HG03159 (cell line): ENCODE data around the gene SLC46A1.

Experiments
- ATAC-seq: cut with Tn5 transposase; IDR thresholded peaks from one replicate; pipeline ENCODE4 v1.9.1; 2021; ENCODE audit warnings: mild to moderate bottlenecking, moderate library complexity; ENCODE audit not compliant: unreplicated experiment

Gene SLC46A1

DNA sequence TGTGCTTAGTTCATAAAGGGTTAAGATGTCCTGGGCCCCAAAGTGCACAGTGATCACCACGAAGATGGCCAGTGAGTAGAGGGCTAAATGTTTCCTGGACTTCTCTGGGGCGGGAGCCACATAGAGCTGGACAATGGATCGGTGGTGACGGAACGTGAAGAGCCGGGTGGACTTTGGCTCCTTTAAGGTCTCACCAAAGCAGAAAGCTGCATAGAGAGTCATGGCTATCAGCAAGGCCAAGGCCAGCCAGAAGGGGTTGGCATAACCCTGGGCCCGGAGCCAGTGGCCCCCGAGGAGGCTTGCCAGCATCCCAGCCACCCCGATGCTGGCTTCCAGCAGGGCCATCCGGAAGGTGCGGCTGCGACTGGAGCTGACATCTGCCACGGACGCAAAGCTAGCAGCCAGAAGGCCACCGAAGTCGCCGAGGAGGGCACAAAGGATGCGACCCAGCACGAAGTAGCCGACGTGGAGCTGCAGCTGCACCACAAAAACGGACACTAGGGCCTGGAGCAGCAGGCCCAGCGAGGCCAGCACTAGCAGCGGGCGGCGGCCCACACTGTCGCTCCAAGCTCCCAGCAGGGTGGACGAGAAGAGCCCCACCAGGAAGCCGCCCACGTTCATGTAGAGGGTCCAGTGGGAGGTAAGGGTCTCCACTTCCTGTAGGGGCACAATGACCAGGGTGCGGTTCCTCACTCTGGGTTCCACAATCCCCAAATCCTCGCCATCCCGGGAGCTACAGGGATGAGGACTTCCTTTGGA is 1.0 kb downstream of the SLC46A1 start:
- ATAC-seq, result no peak

DNA sequence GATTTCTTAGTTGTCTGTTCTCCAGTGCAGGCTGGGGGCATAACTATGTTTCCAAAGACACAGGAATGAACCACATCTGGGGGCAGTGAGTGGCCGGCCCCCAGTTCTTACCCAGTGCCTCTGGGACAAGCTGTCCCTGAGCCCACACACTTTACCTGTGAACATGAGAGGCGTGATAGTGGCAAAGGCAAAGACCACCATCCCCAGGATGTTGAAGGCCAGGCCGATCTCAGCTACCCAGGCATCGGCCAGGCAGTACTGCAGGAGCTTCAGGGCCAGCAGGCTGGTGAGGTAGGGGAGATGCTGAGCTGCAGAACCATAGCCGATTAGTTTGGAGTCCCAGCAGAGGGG is 1.6 kb downstream of the SLC46A1 start:
- no peak for ATAC-seq

DNA sequence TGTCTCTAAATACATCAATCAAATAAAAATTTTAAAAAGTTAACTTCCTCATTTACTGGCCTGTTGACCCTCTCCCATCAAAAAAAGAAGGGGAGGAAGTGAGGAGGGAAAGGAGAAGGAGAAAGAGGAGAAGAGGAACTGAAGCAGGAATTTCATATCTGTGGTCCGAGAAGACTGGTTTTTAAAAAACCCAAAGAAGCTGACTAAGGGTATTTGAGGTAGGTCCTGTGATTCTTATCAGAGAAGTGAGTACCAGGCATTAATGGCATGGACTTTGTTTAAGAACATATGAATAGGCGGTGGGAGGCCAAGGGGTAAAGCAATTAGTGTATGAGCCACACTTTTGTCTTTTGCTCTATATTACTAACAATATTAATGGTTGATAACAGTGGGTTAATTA is 2.0 kb downstream of the SLC46A1 start:
- ATAC-seq, result no peak

DNA sequence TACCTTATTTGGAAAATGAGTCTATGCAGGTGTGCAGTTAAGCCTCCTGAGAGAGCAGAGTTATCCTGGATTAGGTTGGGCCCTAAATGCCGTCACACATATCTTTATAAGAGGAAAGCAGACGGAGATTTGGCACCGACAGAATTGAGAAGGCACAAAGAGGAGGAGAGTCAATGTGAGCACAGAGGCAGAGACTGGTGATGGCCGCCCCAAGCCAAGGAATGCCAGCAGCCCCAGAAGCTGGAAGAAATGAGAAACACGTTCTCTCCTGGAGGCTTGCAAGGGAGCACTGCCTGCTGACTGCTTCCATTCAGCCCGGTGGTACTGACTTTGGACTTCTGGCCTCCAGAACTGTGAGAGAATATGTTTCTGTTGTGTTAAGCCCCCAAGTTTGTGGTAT is 3.2 kb downstream of the SLC46A1 start:
- ATAC-seq, result no peak

DNA sequence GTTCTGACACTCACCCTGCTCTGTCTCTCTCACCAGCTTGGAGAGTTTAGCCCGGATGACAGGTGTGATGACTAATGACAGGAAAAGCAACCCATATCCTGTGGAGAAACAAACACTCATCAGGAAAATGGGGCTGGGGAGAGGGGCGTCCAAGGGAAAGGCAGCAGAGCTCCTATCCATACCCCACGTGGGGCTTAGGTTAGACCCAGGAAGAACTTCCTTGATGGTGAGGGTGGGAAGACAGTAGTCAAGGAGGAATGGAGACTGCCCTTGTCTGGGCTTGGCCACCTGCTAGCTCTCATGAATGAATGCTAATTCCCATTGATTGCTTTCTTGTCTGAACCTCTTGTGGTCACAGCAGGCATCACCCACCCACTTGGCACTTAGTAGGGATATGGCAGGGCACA is 3.8 kb downstream of the SLC46A1 start:
- no peak for ATAC-seq

DNA sequence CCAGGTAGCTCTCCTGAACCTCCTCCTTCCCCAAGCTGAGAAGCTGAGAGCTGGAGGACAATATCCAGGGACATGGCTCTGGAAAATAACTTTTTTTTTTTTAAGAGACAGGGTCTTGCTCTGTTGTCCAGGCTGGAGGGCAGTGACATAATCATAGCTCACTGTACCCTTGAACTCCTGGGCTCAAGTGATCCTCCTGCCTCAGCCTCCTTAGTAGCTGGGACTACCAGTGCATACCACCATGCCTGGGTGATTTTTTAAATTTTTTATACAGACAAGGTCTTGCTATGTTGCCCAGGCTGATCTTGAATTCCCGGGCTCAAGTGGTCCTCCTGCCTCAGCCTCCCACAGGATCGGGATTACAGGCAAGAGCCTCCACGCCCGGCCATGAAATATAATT is 6.2 kb downstream of the SLC46A1 start:
- no peak for ATAC-seq

DNA sequence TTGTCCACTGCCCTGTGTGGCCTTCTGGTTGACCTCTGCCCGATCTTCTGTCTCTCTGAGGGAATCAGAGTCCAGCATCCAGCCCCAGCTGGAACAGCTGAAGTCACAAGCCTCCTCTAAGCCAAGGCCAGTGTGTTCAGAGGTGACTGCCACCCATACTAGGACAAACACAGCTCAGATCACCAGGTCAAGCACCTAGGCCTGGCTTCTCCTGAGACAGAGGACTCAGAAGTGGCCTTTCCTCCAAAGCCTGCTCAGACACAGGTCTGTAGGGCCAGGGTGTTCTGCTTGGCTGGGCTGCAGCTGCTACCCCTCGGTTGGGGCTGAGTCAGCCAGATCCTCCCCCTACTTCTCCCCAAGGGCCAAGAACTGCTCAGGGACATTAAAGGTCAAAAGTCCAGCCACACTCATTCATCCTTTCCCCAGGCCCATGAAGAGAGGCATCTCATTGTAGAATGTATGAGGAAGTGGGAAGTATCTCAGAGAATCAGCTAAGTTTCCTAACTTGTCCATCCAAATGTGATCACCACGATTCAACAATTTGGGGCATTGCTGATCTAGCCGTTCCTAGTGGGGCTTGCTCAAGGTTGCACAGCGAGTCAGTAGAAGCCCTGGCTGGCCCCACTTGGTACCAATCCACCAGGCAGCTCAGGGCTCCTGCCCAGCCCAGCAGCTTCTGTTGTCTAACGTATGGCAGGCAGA is 7.6 kb downstream of the SLC46A1 start:
- no peak for ATAC-seq

DNA sequence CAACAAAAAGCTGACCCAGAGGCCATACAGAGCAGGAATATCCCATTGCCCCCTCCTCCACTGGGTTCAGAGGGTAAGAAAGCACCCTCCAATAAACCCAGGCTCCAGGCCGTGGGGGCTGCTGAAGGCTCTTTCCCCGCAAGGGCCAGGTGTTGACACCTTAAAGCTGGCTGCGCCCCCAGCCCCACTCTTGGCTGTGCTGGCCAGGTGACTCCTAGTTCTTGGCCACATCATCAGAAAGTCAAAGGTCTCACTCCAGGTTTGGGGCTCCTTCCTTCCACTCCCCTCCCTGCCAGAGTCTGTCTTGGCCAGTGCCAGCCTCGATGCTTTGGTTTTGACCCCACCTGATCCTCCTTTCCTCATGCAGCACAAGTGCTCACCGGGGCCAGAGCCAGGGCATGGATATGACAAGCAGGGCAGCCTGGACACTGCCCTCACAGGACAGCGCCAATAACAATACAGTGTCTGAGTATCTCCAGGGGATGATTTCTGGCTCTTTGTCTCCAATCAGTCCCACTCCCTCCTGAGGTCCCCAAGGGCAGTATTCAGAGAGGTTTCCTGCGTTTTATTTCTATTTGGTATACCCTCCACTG is 8.2 kb downstream of the SLC46A1 start:
- ATAC-seq, result no peak

DNA sequence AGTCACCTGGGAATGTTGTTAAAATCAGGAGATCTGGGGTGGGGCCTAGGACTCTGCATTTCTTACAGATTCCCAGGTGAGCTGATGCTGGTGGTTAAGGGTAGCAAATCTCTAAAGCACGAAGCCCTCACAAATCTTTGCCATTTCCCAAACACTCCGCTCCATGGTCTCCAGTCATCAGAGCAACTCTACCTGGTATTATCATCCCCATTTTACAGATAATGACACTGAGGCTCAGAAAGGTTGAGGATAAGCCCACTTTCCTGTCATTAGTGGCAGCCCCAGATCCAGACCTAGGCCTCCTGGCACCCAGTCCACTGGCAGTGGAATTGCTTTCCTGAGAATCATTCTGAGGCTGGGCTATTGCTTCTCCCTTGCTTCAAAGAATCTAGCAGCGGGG is 8.7 kb downstream of the SLC46A1 start:
- ATAC-seq, result no peak

DNA sequence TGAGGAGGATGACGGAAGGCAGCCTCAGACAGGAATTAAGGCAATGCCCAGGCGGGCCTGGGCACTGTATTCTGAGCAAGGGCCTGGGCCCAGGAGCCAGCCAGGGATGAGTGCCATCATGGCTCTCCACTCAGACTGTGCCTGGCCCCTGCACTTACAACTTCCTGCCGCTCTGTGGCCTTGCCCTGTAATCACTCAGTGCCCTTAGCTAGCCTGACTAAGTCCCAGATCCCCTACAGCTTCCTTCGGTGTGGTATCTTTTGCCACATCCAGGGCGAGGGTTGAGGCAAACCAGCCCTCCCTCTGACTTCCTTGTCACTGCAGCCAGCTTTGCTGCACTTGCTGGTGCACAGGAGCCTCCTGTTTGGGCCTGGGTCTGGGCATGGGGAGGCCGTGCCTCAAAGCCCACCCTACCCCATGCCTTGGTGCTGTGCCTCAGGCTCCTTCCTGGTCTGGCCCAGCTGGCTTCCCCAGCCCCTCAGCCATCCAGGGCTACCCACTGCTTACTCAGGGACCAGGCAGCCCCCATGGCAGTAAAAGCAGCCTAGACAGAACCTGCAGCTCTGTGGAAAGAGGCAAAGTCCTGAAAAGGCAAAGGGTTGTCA is 9.3 kb downstream of the SLC46A1 start:
- ATAC-seq, result no peak

DNA sequence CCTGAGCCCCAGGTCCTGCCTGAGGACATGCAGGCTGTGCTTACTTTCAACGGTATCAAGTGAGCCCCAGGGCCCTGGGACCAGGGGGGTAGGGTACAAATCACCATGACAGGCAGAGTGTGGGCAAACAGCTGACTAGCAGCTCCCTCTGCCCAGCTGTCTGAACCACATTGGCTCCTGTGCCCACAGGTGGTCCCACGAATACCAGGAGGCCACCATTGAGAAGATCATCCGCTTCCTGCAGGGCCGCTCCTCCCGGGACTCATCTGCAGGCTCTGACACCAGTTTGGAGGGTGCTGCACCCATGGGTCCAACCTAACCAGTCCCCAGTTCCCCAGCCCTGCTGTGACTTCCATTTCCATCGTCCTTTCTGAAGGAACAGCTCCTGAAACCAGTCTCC is 10.0 kb downstream of the SLC46A1 start:
- ATAC-seq, result no peak

DNA sequence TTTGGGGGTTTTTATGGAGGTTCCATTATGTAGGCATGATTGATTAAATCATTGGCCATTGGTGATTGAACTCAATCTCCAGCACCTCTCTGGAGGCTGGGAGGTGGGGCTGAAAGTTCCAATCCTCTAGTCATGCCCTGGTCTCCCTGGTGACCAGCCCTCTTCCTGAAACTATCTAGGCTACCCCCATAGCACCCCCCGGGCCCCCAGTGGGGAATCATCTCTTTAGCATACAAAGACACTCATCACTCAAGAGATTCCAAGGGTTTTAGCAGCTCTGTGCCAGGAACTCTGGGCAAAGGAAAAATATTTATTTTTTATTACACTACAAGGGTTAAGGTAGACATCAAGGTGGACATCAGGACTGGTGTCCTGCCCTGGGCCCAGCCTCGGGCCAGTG is 10.6 kb downstream of the SLC46A1 start:
- ATAC-seq, result no peak

DNA sequence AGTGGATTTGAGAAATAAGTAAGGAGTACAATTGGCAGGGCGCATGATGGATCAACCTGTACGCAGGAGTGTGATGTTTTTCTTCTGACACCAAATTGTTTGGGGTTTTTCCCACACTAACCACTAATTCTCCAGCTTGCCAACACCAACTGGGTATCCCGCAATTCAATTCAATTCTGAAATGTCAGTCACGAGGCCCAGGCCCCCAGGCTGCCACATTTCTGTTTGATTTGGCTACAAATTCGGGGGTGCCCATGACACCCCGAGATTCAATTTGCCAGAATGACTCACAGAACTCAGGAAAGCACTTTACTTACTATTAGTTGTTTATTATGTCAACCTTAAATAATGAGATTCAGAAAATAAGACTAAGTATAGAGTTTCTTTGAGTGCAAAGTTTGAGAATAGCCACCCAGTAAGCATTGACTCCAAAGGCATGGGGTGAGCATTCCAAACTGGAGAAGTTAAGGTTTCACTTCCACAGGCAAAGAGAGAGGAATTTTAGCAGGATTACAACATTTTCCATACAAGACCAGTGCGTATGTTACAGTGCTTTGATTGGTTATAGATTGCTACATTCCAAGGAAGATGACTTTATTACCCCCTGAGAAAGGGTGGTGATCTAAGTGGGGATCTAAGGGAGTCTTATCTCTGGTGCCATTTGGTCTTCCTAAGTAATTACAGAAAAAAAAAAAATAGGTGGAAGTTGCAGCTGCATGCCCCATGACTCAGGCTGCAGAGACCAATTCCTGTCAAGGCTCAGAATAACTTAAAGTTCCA is 11.5 kb downstream of the SLC46A1 start:
- ATAC-seq, result no peak

DNA sequence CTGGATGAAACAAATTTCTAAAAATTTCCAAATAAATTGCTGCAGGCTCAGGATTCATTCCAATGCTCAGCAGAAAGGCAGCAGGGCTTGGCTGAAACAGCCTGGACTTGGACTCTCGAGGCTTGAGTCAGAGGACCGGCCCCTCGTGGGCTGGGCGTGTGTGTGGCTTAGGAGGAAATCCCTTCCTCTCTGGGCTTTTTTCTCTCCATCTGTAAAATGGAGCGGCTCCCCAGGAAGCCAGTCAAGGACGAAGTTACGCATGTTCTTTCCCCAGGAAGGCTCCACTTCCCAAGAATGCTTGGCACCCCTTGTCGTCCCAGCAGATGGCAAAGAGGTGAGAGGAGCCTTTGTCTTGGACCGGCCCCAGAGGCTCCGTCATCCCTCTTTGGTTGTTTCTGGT is 13.5 kb downstream of the SLC46A1 start:
- no peak for ATAC-seq

DNA sequence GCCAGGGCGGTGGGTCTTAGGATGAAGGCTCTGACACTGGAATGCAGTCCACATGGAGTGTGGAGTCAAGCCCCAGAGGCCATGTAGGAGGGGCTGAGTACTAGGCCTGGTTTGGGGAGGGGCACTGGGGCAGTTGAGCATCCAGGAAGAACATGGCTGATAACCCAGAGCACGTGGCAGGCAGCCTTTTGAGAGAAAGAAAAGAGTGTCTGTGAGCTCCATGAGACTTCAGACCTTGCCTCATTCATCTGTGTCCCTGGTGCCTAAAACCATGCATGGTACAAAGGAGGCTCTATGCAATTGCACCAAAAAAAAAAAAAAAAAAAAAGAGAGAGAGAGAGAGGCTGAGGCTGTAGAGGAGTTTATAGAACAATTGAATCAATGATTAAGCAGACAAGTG is 14.6 kb downstream of the SLC46A1 start:
- no peak for ATAC-seq

DNA sequence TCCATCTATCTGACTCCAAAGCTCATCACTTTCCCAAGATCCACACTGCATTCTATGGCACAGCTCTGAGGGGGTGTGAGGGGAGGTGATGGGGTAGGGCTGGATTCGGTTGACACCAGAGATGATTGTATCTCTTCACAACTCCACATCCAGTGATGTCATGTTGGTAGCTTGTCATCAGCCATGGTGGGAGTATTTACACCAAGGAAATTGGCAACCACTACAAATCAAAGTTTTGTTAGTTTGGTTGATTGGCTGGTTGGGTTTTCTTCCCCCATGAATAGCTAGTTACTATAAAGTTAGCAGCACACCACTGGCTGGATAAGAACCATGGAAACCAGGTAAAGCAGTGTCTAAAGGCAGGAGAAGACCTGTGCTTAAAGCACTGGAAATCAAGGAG is 15.0 kb downstream of the SLC46A1 start:
- no peak for ATAC-seq

DNA sequence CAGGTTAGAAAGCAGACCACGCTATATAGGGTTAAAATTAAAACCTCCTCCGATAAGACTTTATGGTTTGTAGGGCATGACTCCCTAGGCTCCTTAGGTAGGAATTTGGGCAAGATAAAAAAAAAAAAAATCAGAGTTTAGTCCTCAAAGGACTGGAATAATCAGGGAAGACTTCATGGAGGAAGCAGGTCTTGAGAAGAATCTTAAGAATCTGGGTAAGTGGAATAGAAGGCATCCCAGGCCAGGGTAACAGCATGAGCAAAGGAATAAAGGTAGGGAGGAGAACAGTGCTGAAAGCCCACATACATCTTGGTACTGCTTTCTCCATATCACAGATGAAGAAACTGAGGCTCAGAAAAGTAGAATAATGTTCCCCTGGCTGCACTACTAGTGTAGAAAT is 15.4 kb downstream of the SLC46A1 start:
- ATAC-seq, result no peak

DNA sequence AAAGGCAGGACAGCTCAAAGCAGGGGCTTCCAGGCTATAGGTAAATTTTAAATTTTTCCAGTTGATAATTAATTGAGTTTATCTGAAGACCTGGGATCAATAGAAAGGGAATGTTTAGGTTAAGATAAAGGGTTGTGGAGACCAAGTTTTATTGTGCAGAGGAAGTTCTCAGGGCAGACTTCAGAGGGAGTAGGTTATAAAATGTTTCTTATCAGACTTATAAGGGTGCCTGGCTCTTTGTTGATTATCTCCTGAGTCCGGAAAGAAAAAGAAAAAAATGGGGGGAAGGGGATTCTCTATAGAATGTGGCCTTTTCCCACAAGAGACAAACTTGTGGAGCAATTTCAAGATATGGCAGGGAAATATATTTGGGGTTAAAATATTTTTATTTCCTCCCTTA is 15.9 kb downstream of the SLC46A1 start:
- no peak for ATAC-seq

DNA sequence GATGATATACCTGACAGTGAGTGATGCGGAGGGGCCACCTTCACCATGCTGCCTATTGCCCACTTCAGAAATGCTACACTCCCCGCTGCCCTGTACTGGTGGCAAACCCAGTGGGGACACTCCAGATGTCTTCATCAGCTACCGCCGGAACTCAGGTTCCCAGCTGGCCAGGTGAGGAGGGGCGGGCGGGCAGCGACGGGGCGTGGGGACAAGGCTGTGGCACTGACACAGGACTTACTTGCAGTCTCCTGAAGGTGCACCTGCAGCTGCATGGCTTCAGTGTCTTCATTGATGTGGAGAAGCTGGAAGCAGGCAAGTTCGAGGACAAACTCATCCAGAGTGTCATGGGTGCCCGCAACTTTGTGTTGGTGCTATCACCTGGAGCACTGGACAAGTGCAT is 17.9 kb downstream of the SLC46A1 start:
- no peak for ATAC-seq

DNA sequence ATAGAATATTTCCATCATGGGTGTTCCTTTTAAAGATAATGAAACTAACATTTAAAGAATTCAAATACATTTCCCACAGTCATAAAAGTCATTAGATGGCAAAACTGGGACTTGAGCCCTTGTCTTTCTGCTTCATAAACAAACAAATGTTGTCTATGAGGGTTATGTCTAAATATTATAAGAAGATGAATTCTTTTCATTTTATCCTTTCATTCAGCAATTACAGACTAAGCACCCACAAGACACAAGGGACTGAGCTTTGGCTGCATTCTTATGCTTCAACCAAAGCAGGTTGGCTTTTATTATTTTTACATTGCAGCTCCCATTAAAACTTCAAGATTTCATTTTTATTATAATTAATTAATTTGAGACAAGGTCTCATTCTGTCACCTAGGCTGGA is 19.6 kb downstream of the SLC46A1 start:
- no peak for ATAC-seq

DNA sequence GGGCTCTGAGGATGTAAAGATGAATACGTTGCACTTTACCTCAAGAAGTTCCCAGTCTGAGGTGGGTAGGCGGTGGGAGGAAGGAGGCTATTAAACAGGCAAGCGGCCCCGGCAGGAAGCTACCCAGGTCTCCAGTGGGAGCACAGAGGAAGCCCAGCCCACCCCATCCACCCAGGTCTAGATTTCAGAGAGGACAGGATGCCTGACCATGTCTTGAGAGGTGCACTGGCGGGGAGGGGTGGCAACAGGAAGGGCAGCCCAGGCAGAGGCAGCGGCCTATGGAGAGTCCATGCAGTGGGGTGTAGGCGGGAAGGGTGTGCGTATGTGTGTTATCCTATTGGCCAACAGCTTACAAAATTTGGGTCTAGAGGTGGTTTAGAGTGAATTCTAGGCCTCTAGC is 20.6 kb downstream of the SLC46A1 start:
- no peak for ATAC-seq
